Activated naive CD4-positive, alpha-beta T cell treated with anti-CD3 and anti-CD28 coated beads, Interleukin-2, amount 10 ng/mL, durations not matched to agents 7 days and 5 days (primary cell): Measurements from ENCODE around the gene PADI1.

ENCODE experiments used
- CTCF ChIA-PET: fragments of 350-600 bp; sonication (Branson Sonifier 250); formaldehyde crosslinking; loops from one replicate; lab custom pipeline; 2021; ENCODE audit warnings: antibody characterized with exemption; lab: Charles Lee
- DNase-seq: peaks from one replicate; pipeline ENCODE4 v3.0.0-alpha.2; 2020
- H3K27ac Mint-ChIP-seq: one replicate; pipeline ENCODE4 v1.8.0; 2021; ENCODE audit warnings: mild to moderate bottlenecking, moderate library complexity, mixed read lengths
- H3K27me3 Mint-ChIP-seq: one replicate; pipeline ENCODE4 v1.8.0; 2021; ENCODE audit warnings: mild to moderate bottlenecking, mixed read lengths
- H3K36me3 Mint-ChIP-seq: one replicate; pipeline ENCODE4 v1.8.0; 2021; ENCODE audit warnings: mixed read lengths
- H3K4me1 Mint-ChIP-seq: one replicate; pipeline ENCODE4 v1.8.0; 2021; ENCODE audit warnings: mixed read lengths
- H3K4me3 Mint-ChIP-seq: one replicate; pipeline ENCODE4 v1.8.0; 2021; ENCODE audit warnings: mild to moderate bottlenecking, moderate library complexity, mixed read lengths
- H3K9me3 Mint-ChIP-seq: one replicate; pipeline ENCODE4 v1.8.0; 2021; ENCODE audit warnings: mixed read lengths

Gene PADI1

DNA sequence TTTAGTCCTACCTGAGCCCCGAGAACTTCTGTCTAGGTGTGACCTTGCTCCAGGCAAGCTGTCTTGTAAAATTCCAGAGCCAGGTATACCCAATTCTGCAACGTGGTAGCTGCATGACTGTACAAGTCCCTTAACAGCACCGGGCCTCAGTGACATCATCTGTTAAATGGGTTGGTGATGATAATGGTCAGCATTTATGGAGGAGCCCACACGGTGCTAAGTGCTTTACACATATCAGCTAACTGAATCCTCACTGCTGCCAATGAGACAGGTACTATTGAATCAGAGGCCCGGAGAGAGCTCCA is 37.2 kb upstream of the PADI1 start:
- Mint-ChIP-seq H3K27ac (no peak overlapping the region), H3K27me3 (peaks cover 8% of the 10 kb centered on the region), H3K4me3 (no peak overlapping the region), H3K4me1 (no peaks in the 10 kb centered on the region), H3K36me3 (no peaks in the 10 kb centered on the region), H3K9me3 (no peaks in the 10 kb centered on the region)
- CTCF ChIA-PET, result interaction anchor here (1.9 kb wide), 1 partner anchor 69 kb away, joined by 6 read pairs; no protein-coding TSS in a partner anchor
- DNase-seq, result no peak

DNA sequence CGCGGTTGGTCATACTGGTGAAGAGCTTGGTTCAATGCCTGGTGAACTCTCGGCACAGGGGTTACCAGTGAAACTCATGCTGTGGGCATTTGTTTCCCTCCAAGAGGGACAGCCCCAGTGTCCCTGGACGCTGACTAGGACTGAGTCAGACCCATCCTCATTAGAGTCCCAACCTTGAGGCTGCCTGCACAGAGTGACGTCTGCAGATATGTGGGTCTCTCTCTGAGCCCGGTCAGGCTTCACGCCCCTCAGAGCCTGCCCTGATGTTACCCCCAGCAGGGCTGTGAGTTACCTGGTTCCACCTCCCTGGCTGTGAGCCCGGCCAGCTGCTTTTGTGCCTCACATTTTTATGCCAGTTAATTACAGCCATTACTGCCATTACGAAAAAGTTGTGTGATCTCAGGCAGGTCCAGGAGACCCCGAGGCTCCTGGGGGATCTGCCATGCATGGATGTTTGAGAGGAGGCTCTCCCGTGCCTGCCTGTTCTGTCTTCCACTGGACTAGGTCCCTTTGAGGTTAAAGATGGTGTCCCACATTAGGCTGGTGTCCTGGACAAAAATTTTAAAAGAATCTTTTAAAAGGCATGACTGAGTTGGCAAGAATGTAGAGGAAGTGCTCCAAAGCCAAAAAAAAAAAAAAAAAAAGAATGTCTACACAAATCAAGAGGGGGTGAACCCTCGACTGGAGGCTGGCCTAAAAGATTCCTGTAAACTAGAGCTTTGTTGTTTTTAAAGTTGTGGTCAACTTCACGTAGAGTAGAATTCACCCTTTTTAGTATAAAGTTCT is 36.6 kb upstream of the PADI1 start:
- Mint-ChIP-seq H3K9me3 (no peaks in the 10 kb centered on the region), H3K27ac (no peak overlapping the region), H3K27me3 (peaks cover 14% of the 10 kb centered on the region), H3K4me1 (no peaks in the 10 kb centered on the region), H3K36me3 (no peaks in the 10 kb centered on the region), H3K4me3 (no peak overlapping the region)
- CTCF ChIA-PET, result interaction anchor here (1.9 kb wide), 1 partner anchor 69 kb away, joined by 6 read pairs; no protein-coding TSS in a partner anchor
- no peak for DNase-seq

DNA sequence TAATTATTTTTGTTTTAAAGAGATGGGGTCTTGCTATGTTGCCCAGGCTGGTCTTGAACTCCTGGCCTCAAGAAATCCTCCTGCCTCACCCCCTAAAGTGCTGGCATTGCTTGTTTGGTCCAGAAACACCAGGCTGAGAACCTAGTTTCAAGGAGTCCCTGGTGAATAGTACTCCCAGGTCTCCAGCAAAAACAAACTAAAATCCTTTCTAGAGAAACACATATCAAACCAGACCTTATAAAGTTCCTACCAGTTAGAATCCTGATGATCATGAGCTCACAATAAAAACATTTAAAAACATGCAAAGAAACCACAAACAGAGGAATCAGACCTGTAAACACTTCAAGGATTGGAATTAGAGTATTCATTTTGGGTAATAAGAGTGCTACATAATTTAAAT is 34.4 kb upstream of the PADI1 start:
- CTCF ChIA-PET, result no interaction called here
- H3K27ac Mint-ChIP-seq, result no peak overlapping the region
- peaks cover 17% of the 10 kb centered on the region for H3K27me3 Mint-ChIP-seq
- H3K4me3 Mint-ChIP-seq, result no peak overlapping the region
- no peak for DNase-seq
- H3K9me3 Mint-ChIP-seq, result peaks cover 6% of the 10 kb centered on the region
- no peaks in the 10 kb centered on the region for H3K4me1 Mint-ChIP-seq
- H3K36me3 Mint-ChIP-seq, result no peaks in the 10 kb centered on the region

- CTCF ChIA-PET, result no interaction called here
- Mint-ChIP-seq H3K4me1 (no peaks in the 10 kb centered on the region), H3K27me3 (peaks cover 17% of the 10 kb centered on the region), H3K9me3 (peaks cover 6% of the 10 kb centered on the region), H3K4me3 (no peak overlapping the region), H3K27ac (no peak overlapping the region), H3K36me3 (no peaks in the 10 kb centered on the region)
- no peak for DNase-seq
These were observed 31.7 kb upstream of the PADI1 start for GRCh38 chr1:17173217-17173616.

GRCh38 chr1:17176306-17177061 is 28.4 kb upstream of the PADI1 start:
- no peak for DNase-seq
- Mint-ChIP-seq H3K4me1 (peaks cover 15% of the 10 kb centered on the region), H3K9me3 (peaks cover 6% of the 10 kb centered on the region), H3K4me3 (no peak overlapping the region), H3K27me3 (peaks cover 31% of the 10 kb centered on the region), H3K27ac (no peak overlapping the region), H3K36me3 (peaks cover 3% of the 10 kb centered on the region)
- CTCF ChIA-PET, result no interaction called here

- H3K27ac Mint-ChIP-seq, result no peak overlapping the region
- peaks cover 31% of the 10 kb centered on the region for H3K27me3 Mint-ChIP-seq
- DNase-seq, result no peak
- CTCF ChIA-PET, result no interaction called here
- peaks cover 24% of the 10 kb centered on the region for H3K4me1 Mint-ChIP-seq
- H3K9me3 Mint-ChIP-seq, result peaks cover 6% of the 10 kb centered on the region
- H3K4me3 Mint-ChIP-seq, result no peak overlapping the region
- peaks cover 3% of the 10 kb centered on the region for H3K36me3 Mint-ChIP-seq
These were observed 27.3 kb upstream of the PADI1 start for GRCh38 chr1:17177651-17178050.

- DNase-seq, result peak; percentile 41
- H3K9me3 Mint-ChIP-seq, result no peaks in the 10 kb centered on the region
- CTCF ChIA-PET, result no interaction called here
- peaks cover 3% of the 10 kb centered on the region for H3K36me3 Mint-ChIP-seq
- no peak overlapping the region for H3K4me3 Mint-ChIP-seq
- H3K27me3 Mint-ChIP-seq, result peaks cover 22% of the 10 kb centered on the region
- peaks cover 37% of the 10 kb centered on the region for H3K4me1 Mint-ChIP-seq
- H3K27ac Mint-ChIP-seq, result peak overlapping the region; percentile 62
These were observed 23.0 kb upstream of the PADI1 start for GRCh38 chr1:17181781-17182464.

DNA sequence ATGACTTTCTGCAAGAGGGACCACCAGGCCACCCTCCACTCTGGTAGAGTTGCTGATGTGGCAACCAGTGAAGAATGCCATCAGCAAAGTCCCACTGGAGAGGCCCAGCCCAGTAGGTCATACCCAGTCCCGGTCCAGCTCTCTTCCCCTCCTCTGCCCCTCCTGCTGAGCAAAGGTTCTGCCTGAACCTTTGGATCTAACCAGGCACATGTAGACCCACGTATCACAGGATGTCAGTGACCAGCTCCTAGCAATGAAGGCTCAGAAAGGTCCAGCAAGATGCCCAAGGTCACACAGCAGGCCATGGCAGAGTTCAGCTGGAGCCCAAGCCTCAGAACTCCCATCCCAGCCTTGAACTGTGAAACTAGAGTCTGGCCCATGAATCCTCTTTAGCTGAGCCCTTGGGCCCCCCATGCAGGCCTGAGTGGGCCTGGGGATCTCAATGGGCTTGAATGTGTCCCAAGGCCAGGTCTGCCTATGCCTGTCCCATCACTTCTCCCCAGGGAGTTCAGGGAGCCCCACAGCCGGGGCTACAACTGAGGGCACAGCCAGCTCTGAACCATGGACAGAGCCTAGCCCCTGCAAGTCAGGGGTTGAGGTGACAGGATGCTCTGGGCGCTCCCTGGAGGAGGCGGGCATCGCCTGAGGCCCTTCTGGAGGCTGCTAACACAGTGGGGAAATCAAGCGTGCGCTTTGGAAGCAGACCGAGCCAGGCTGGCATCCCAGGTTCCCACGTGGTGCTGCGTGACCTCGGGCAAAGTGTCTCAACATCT is 21.4 kb upstream of the PADI1 start:
- Mint-ChIP-seq H3K27ac (no peak overlapping the region), H3K4me3 (no peak overlapping the region), H3K27me3 (peaks cover 25% of the 10 kb centered on the region), H3K36me3 (peaks cover 3% of the 10 kb centered on the region), H3K4me1 (peaks cover 37% of the 10 kb centered on the region), H3K9me3 (peaks cover 7% of the 10 kb centered on the region)
- CTCF ChIA-PET, result no interaction called here
- DNase-seq, result no peak

DNA sequence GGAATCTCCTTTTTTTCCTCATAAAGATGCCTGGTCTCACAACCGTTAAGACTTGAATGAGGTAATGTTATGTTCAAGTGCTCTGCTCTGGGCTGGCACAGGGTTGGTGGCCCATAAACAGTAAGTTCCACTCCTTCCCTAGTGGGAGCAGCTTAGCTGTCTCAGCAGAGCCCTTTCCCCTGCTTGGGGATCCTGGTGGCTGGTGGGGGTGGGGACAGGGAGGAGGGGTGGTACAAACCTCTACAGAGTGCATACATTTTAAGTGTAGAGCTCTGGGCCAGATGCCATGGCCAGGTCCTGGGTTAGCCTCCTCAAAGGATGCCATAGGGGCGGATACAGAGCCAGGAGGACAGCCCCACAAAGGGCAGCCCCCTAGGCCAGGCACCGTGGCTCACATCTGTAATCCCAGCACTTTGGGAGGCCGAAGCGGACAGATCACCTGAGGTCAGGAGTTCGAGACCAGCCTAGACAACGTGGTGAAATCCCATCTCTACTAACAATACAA is 20.7 kb upstream of the PADI1 start:
- Mint-ChIP-seq H3K27me3 (peaks cover 22% of the 10 kb centered on the region), H3K27ac (no peak overlapping the region), H3K36me3 (peaks cover 3% of the 10 kb centered on the region), H3K4me3 (no peak overlapping the region), H3K9me3 (peaks cover 13% of the 10 kb centered on the region), H3K4me1 (peaks cover 37% of the 10 kb centered on the region)
- CTCF ChIA-PET, result no interaction called here
- DNase-seq, result no peak

DNA sequence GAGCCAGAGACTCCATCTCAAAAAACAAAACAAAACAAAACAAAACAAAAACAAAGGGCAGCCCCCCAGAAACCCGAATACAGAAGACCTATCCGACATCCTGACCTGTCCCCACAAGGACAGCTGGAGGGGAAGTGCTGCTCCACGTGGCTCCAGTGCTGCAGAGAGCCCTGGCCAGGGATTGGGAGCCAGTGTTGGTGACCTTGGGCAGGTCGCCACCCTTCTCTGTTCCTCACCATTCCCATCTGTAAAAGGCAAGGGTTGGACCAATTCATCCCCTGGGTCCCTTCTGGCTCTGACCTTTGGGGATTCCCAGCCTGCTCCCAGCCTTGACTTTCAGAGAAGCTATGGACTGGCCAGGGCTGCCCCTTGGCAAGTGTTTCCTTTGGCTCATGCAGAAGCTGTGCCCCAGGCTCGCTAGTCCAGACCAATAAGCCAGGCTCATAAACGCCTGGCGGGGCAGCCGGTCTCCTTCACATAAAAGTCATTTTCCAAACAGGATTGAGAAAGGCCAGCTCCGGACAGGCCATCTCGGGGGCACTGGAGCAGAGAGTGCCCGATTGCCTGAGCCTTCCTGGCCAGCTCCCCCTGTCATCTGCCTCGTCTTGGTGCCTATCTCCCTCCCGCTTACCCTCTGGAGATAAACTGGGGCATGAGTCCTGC is 20.0 kb upstream of the PADI1 start:
- H3K4me3 Mint-ChIP-seq, result no peak overlapping the region
- H3K9me3 Mint-ChIP-seq, result peaks cover 15% of the 10 kb centered on the region
- H3K27me3 Mint-ChIP-seq, result peaks cover 20% of the 10 kb centered on the region
- H3K27ac Mint-ChIP-seq, result no peak overlapping the region
- H3K4me1 Mint-ChIP-seq, result peaks cover 37% of the 10 kb centered on the region
- CTCF ChIA-PET, result interaction anchor here (1.4 kb wide), 1 partner anchor 53 kb away, joined by 3 read pairs; no protein-coding TSS in a partner anchor
- no peak for DNase-seq
- H3K36me3 Mint-ChIP-seq, result peaks cover 3% of the 10 kb centered on the region

- Mint-ChIP-seq H3K36me3 (peaks cover 3% of the 10 kb centered on the region), H3K4me1 (peaks cover 32% of the 10 kb centered on the region), H3K27me3 (peaks cover 21% of the 10 kb centered on the region), H3K9me3 (peaks cover 15% of the 10 kb centered on the region), H3K4me3 (no peak overlapping the region), H3K27ac (no peak overlapping the region)
- CTCF ChIA-PET, result interaction anchor here (1.4 kb wide), 1 partner anchor 52 kb away, joined by 3 read pairs; no protein-coding TSS in a partner anchor
- DNase-seq, result no peak
These were observed 19.5 kb upstream of the PADI1 start for GRCh38 chr1:17185485-17185860.

DNA sequence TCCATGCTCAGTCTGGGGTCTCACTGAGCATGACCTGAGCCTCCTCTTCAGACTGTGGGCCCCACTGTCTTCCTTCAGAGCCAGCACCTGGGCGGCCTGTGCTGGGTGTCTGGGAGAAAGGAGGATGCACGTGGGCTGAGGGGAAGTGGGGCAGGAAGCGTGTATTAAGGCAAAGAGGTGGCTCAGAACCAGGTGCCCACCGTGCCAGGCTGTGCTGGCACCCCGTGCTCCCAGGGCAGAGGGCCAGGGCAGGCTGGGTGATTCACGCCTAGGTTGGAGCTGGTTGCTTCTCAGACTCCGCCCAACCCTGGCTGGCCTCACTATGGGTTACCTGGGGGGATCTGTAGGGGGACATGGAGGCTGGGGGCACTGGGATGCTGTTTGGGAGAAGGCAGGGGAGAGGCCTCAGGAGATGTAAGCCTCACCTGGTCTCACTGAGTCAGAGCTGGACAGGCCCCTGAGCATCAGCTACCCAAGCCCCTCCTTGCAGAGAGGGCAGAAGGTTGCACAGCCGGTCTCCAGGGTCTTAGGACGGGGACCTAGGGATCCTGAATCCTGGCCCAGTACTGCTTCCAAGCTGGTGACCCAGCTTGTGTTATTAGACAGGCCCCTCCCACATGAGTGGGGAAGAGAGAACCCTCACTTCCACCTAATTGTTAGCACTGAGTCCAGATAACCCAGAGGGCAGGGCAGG is 18.6 kb upstream of the PADI1 start:
- Mint-ChIP-seq H3K4me3 (no peak overlapping the region), H3K4me1 (peaks cover 23% of the 10 kb centered on the region), H3K27me3 (peaks cover 20% of the 10 kb centered on the region), H3K27ac (no peak overlapping the region), H3K36me3 (peaks cover 1% of the 10 kb centered on the region), H3K9me3 (peaks cover 15% of the 10 kb centered on the region)
- DNase-seq, result no peak
- CTCF ChIA-PET, result interaction anchor here (0.7 to 1.4 kb wide), 2 partner anchors 15 to 51 kb away, joined by 3 read pairs; no protein-coding TSS in a partner anchor

DNA sequence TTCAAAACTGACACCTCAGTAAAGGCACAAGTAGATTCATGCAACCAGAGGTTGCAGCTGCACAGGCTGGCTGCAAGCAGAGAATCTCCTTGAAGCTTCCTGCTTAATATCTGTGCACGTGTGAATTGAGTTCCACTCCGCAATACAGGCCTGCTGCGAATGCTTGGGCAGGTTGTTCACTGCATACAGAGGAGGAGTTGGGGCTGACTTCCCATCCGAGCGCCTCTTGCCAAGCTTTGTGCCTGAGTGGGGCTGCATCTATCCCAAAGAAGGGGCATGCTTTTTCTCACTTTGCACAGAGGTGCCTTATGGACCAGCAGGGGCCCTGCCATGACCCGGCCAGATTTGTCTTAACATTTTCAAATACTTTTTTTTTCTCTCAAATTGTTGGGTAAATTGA is 17.9 kb upstream of the PADI1 start:
- H3K27ac Mint-ChIP-seq, result no peak overlapping the region
- DNase-seq, result no peak
- peaks cover 22% of the 10 kb centered on the region for H3K4me1 Mint-ChIP-seq
- H3K27me3 Mint-ChIP-seq, result peaks cover 26% of the 10 kb centered on the region
- CTCF ChIA-PET, result no interaction called here
- H3K4me3 Mint-ChIP-seq, result no peak overlapping the region
- peaks cover 15% of the 10 kb centered on the region for H3K9me3 Mint-ChIP-seq
- no peaks in the 10 kb centered on the region for H3K36me3 Mint-ChIP-seq
